ENCODE results near the gene TREX2.
"Not testable (repeated sequence)": the region's sequence is repeated elsewhere in the genome, so short reads cannot be mapped to it uniquely, and the experiment has no call there.

The TREX2 gene

GRCh38 chrX:153408871-153409351, 36.9 kb downstream of the TREX2 start:
- DNase-seq (ENCODE audit: low read depth in 1 of 2, low spot score in 1 of 2): no peak

GRCh38 chrX:153408221-153408721, 37.6 kb downstream of the TREX2 start:
- DNase-seq (ENCODE audit: low read depth in 1 of 2, low spot score in 1 of 2): no peak

GRCh38 chrX:153407736-153408135, 38.1 kb downstream of the TREX2 start:
- no peak for DNase-seq (ENCODE audit: low read depth in 1 of 2, low spot score in 1 of 2)

GRCh38 chrX:153406903-153407302, 39.0 kb downstream of the TREX2 start:
- no peak for DNase-seq (ENCODE audit: low read depth in 1 of 2, low spot score in 1 of 2)

GRCh38 chrX:153406011-153406410, 39.8 kb downstream of the TREX2 start:
- DNase-seq (ENCODE audit: low read depth in 1 of 2, low spot score in 1 of 2): no peak

- DNase-seq (ENCODE audit: low read depth in 1 of 2, low spot score in 1 of 2): no peak
Observed at GRCh38 chrX:153405426-153405825, 40.4 kb downstream of the TREX2 start.

GRCh38 chrX:153404333-153404732, 41.5 kb downstream of the TREX2 start:
- DNase-seq (ENCODE audit: low read depth in 1 of 2, low spot score in 1 of 2): not testable (repeated sequence)

- DNase-seq (ENCODE audit: low read depth in 1 of 2, low spot score in 1 of 2): no peak
Observed at GRCh38 chrX:153401133-153401764, 44.6 kb downstream of the TREX2 start, which contains the start of gene PNMA6E. Gene PNMA6E (minus strand): TSS chrX:153401350. CDS start chrX:153398849, 2,501 bp downstream.

GRCh38 chrX:153400146-153401132, 45.4 kb downstream of the TREX2 start:
- DNase-seq (ENCODE audit: low read depth in 1 of 2, low spot score in 1 of 2): peak; percentile 4 to 18

GRCh38 chrX:153398275-153398960, 47.4 kb downstream of the TREX2 start:
- no peak for DNase-seq (ENCODE audit: low read depth in 1 of 2, low spot score in 1 of 2)

GRCh38 chrX:153397256-153397960, 48.4 kb downstream of the TREX2 start:
- no peak for DNase-seq (ENCODE audit: low read depth in 1 of 2, low spot score in 1 of 2)

GRCh38 chrX:153396320-153397195, 49.3 kb downstream of the TREX2 start:
- DNase-seq (ENCODE audit: low read depth in 1 of 2, low spot score in 1 of 2): no peak

- DNase-seq (ENCODE audit: low read depth in 1 of 2, low spot score in 1 of 2): no peak
Observed at GRCh38 chrX:153395613-153396319, 50.1 kb downstream of the TREX2 start.

GRCh38 chrX:153394612-153395011, 51.2 kb downstream of the TREX2 start:
- DNase-seq (ENCODE audit: low read depth in 1 of 2, low spot score in 1 of 2): no peak

Data from activated CD4-positive, alpha-beta T cell treated with anti-CD3 and anti-CD28 coated beads, Interleukin-2, amount 50 U/mL, for 24 hours (primary cell).